Colonic mucosa (tissue), 4 donors: ENCODE data around the gene HSF2. TPM values are rescaled to one million over a fixed set of nuclear protein-coding genes. Genes with fewer than 3 reads are reported as not detected.

Experiments
- DNase-seq: peaks from one replicate; pipeline ENCODE4 v3.0.0-alpha.2; 2020
- H3K27ac ChIP-seq: fragments of 200-600 bp; one replicate; pipeline ENCODE4 v1.8.0; 2021
- H3K27me3 ChIP-seq: fragments of 200-600 bp; one replicate; pipeline ENCODE4 v1.8.0; 2021
- H3K36me3 ChIP-seq: fragments of 200-600 bp; one replicate; pipeline ENCODE4 v1.8.0; 2021
- H3K4me1 ChIP-seq: fragments of 200-600 bp; one replicate; pipeline ENCODE4 v1.8.0; 2021; ENCODE audit warnings: mild to moderate bottlenecking
- H3K4me3 ChIP-seq: fragments of 200-600 bp; one replicate; pipeline ENCODE4 v1.8.0; 2021
- H3K9ac ChIP-seq, 2 donors: one replicate each; pipeline ENCODE4 v1.7.0; 2013; ENCODE audit warnings: control low read depth in 2 of 2, low read depth in 2 of 2, low read length in 2 of 2
- H3K9me3 ChIP-seq: fragments of 200-600 bp; one replicate; pipeline ENCODE4 v1.8.0; 2021
- CTCF ChIP-seq: fragments of 200-600 bp; IDR thresholded peaks from one replicate; pipeline ENCODE4 v1.8.0; 2022; ENCODE audit warnings: antibody characterized with exemption, mild to moderate bottlenecking
- intact Hi-C: fragments of 100-400 bp; cut with DNase I; formaldehyde crosslinking; loops from one replicate; pipeline ENCODE4 v1.14.1; 2022
- total RNA-seq, 2 donors: library from RNA; stranded (reverse); fragmentation: NEBNext Ultra II Directional in 1 of 2; extraction: Animal tissue kit (Norgen Biotek cat#: 25700) in 1 of 2; gene quantifications; one replicate each; pipeline ENCODE4 v1.2.1, GENCODE V29; 2021
- donor health status: healthy.
- donor health status: DM: no; HTN: no; CAD: no.
- donor health status: DM: no; HTN: no; CAD: no.

The HSF2 gene
- total RNA-seq, 2 donors from 2014 or later: 4.8 to 5.1 TPM

DNA sequence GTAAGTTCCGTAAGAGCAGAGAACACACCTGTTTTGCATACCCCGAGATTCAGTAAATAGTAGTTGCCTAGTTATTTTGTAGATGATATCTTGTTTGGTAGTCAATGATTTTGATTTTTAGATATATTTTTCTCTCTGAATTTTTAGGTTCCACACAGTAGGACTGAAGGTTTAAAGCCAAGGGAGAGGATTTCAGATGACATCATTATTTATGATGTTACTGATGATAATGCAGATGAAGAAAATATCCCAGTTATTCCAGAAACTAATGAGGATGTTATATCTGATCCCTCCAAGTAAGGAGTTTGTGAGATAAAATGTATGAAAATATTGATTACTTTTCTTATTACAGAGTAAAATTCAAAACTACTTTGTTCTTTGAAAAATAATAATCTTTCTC, 22.6 kb downstream of the HSF2 start:
- no peak overlapping the region for H3K4me3 ChIP-seq
- H3K36me3 ChIP-seq: no peaks in the 10 kb centered on the region

GRCh38 chr6:122422614-122423267, 23.3 kb downstream of the HSF2 start:
- no peaks in the 10 kb centered on the region for H3K4me1 ChIP-seq
- H3K36me3 ChIP-seq: no peaks in the 10 kb centered on the region
- intact Hi-C loops: no loop called here
- no peak overlapping the region for H3K27ac ChIP-seq
- H3K4me3 ChIP-seq: no peak overlapping the region
- H3K27me3 ChIP-seq: no peaks in the 10 kb centered on the region
- H3K9ac ChIP-seq: no peak overlapping the region
- TF ChIP-seq CTCF: no peak
- no peaks in the 10 kb centered on the region for H3K9me3 ChIP-seq
- no peak for DNase-seq

More for the DNA sequence above, 22.6 kb downstream of the HSF2 start:
- no peaks in the 10 kb centered on the region for H3K27me3 ChIP-seq
- intact Hi-C loops: no loop called here
- no peak for DNase-seq
- TF ChIP-seq CTCF: no peak
- no peak overlapping the region for H3K27ac ChIP-seq
- no peaks in the 10 kb centered on the region for H3K4me1 ChIP-seq
- no peak overlapping the region for H3K9ac ChIP-seq
- H3K9me3 ChIP-seq: no peaks in the 10 kb centered on the region

GRCh38 chr6:122423734-122424133, 24.3 kb downstream of the HSF2 start:
- H3K4me3 ChIP-seq: no peak overlapping the region
- TF ChIP-seq CTCF: no peak
- H3K27me3 ChIP-seq: no peaks in the 10 kb centered on the region
- no peaks in the 10 kb centered on the region for H3K9me3 ChIP-seq
- H3K9ac ChIP-seq: no peak overlapping the region
- H3K4me1 ChIP-seq: no peaks in the 10 kb centered on the region
- H3K36me3 ChIP-seq: no peaks in the 10 kb centered on the region
- no peak overlapping the region for H3K27ac ChIP-seq
- intact Hi-C loops: no loop called here
- DNase-seq: no peak

DNA sequence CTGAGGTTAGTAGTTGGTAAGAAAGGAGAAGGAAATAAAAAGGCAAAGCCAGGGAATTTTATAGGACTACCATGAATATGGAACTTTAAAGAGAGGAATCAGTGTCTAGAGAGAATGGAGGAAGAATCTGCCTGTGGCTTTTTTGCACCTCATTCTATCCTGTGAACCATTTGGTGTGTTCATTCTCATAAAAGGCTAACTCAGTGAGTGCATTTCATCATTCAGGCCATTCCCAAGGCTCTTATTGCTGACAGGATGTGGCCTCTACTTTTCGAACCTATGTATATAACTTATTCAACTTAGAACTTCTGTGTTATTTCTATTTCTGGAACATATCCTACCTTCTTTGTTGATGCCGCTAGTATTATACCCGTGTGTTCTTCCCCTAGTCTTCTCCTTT, 27.1 kb downstream of the HSF2 start:
- H3K36me3 ChIP-seq: no peaks in the 10 kb centered on the region
- DNase-seq: no peak
- no peaks in the 10 kb centered on the region for H3K9me3 ChIP-seq
- H3K9ac ChIP-seq: no peak overlapping the region
- intact Hi-C loops: no loop called here
- no peak overlapping the region for H3K27ac ChIP-seq
- no peak for TF ChIP-seq CTCF
- H3K4me1 ChIP-seq: no peaks in the 10 kb centered on the region
- no peak overlapping the region for H3K4me3 ChIP-seq
- no peaks in the 10 kb centered on the region for H3K27me3 ChIP-seq

- no peak for TF ChIP-seq CTCF
- intact Hi-C loops: no loop called here
These were observed 29.3 kb downstream of the HSF2 start for GRCh38 chr6:122428781-122429180.

More at GRCh38 chr6:122428781-122429180, 29.3 kb downstream of the HSF2 start:
- no peaks in the 10 kb centered on the region for H3K27me3 ChIP-seq
- no peaks in the 10 kb centered on the region for H3K36me3 ChIP-seq
- no peaks in the 10 kb centered on the region for H3K4me1 ChIP-seq
- no peak for DNase-seq
- no peak overlapping the region for H3K9ac ChIP-seq
- H3K9me3 ChIP-seq: no peaks in the 10 kb centered on the region
- H3K27ac ChIP-seq: no peak overlapping the region
- no peak overlapping the region for H3K4me3 ChIP-seq
